CD4-positive, alpha-beta T cell treated with Interleukin-15 for 4 hours (primary cell): ENCODE data around the gene COX4I1.

ENCODE experiments used
- DNase-seq: peaks from one replicate; pipeline ENCODE4 v3.0.0-alpha.2; 2020; ENCODE audit warnings: low spot score

COX4I1 gene

GRCh38 chr16:85842435-85842834 is 42.9 kb downstream of the COX4I1 start:
- no peak for DNase-seq

- no peak for DNase-seq
Measured at GRCh38 chr16:85842848-85843247, 43.4 kb downstream of the COX4I1 start.

DNA sequence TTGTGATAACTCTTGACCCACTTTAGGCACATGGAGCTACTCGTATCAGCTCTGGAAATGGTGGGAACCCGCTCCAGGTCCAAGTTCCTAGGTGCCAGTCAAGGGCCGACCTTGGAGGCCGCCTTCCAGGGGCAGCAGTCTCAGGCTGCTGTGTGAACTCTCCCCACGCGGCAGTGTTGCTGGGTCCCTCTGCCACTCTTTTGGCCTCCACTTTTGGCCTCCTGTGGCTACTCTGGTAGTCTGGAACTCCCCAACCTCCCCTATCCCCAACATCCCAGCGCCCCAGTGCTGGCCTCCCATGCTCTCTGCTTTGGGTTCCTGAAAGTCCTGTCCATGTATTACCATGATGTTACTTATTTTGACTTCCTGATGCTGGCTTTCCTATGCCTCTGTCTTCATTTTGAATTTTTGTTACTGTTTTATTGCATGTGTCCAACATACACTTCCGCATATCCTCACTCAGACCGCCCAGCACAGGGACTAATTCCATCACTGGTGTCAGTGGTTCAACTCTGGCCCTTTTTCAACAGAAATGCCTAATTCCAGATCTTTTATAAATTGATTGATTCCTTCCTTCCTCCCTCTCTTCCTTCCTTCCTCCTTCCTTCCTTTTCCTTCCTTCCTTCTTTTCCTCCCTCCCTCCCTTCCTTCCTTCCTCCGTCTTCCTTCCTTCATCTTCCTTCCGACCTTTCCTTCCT is 44.1 kb downstream of the COX4I1 start:
- no peak for DNase-seq

GRCh38 chr16:85844169-85844481 is 44.6 kb downstream of the COX4I1 start:
- DNase-seq: no peak

DNA sequence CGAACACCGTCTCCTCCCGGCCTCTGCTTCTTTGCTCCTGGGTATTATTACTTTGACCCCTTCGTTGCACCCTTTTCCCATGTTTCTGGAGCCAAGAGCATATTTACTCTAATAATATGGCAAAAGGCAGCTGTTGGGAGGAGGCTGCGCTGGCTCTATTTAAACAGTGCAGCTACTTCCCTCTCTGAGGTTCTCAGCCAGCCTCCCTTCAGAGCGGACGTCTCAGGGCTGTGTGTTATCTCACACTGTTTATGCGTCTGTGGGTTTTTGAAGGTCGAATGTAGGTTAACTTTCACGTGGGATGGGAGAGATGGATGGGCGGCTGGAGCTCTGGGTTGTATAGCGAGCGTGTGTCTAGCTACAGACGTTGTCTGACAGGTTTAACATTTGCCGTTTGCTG is 45.3 kb downstream of the COX4I1 start:
- DNase-seq: no peak

- no peak for DNase-seq
Measured at GRCh38 chr16:85845266-85845665, 45.8 kb downstream of the COX4I1 start.

DNA sequence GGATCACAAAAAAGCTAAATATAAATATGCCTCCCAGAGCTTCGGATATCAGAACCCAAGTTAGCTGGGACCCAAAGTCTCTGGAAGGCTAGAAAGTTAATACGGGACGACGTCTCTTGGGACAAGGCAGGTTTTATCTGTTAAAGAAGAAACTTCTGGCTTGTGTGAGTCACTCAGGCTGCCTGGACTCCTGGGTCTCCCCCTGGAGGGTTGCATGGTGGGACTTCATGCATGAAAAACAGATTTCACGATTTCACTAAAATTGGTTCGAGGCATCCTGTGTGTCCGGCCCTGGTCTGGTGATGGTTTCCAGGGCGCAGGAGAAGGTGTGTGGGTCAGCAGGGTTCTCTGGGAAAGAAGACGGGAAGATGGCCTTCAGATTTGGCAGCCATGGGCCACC is 47.0 kb downstream of the COX4I1 start:
- DNase-seq: no peak

DNA sequence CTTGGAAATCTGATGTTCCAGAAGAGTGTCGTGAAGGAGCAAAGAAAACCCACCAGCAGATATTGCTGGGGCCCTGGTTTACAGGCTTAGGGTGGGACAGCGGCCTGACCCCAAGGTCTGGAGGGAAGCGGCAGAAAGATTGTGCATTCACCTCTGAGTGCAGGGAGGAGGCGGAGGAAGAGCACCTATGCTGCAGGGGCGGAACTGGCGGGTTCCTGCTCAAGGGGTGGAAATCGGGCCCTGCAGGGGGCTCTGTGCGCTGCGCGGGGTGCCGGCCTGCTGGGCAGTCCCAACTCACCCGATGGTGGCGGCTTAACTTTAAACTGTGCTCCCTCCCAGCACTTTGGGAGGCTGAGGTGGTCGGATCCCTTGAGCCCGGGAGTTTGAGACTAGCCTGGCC is 47.5 kb downstream of the COX4I1 start:
- no peak for DNase-seq

DNA sequence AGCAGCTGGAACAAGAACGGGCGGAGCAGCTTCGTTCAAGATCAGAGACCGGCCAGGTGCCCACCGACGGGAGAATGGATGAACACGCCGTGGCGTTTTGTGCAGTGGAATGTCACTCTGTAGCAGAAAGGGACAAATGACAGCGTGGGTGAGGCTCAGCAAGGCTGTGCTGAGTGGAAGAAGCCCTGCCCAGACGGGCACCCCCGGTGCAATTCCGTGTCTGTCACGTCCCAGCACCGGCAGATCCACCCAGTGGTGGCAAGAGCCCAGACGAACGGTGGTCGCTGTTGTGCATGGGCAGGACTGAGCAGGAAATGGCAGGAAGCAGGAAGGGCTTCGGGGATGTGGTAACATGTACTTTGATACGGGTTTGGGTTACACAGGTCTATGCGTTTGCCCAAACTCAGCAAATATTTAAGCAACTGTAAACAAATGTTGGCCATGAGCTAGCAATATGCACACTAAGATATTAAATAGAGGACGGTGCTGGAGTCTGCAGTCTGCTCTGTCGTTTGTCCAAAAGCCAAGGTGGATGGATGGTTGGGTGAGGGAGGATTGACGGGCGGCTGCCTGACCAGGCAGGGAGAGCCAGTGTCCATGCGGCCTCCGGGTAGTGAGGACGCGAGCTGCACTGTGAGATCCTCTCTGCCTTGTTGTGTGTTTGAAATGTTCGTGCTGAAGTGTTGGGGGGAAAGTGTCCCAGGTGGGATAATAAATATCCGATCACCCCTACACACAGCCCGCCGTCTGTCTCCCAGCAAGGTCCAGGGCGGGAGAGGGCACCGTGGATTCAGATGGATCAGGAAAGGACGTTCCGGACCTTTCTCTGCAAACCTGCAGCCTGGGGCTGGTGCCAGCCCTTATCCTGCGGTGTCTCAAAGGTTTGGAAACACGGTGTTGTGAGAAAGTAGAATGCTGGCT is 48.4 kb downstream of the COX4I1 start:
- DNase-seq: no peak

- no peak for DNase-seq
Measured at GRCh38 chr16:85848986-85849385, 49.5 kb downstream of the COX4I1 start.

DNA sequence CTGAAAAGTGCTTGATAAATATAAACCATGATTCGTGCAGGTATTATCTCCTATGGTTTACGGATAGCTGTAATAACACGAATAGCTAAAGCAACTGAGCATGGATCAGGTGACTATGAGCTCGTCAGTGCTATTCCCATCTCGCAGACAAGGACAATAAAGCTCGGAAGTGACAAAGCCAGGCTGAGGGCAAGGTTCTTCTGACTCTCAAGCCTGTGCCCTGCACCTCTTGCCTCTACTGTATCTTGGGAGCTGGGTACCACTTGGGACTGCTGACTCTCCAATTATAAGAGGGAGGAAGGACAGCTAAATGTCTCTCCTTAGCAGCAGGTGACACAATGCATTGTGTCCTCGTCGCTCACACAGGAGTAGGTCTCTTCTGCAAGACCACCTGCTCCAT is 49.9 kb downstream of the COX4I1 start:
- DNase-seq: no peak

DNA sequence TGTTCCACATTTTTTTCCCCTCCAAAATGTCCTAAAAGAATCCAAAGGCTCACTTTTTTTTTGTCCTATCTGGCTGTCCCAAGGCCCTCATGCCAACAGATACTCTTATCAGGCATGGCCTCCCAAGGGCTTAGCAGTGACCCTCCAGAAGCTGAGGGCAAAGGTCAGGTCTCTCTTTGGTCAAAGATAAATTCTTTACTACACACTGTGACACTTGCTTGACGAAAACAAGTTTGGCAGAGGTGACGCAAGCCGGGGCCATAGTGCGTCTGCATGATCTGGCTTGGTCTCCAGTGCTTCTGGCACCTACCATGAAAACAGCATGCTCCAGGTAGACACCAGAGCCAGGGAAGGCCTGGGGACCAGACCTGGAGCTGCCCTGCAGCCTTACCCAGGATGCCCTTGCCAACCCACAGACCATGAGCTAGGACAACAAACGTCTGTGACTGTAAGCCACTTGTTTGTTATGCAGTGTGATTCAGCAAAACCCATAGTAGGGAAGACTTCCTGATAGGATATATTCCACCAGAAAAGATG is 50.9 kb downstream of the COX4I1 start:
- no peak for DNase-seq

DNA sequence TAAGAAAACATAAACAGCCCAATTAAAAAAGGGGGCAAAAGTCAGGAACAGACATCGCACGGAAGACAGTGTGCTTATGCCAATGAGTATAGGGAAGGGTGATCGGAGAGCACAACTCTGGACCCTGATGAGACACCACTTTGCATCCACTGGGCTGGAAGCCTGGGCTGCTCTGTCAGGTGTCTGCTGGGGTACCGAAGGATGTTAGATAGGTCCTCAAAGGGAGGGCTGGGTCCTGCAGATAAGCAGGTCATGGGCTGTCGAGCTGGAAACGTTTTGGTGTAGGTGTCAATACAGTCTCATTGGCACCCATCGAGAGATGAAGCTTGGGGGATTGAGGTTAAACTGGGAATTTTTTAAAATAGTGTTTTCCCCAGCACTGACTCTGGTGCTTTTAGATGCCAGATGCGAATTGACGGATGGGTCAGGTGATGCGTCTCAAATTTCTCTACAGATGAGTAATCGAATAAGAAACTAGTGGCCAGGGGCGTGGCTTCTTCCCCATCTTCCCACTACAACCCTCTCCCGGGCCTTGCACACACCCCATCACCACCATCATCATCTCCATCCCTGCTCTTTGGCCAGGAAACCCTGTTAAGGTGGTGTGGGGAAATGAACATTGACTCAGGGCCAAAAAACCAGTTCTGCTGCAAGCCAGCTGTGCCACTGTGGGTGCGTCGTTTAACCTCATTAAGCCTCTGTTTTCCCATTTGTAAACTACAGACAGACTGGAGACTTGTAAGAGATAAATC is 51.7 kb downstream of the COX4I1 start:
- no peak for DNase-seq

GRCh38 chr16:85853547-85854545 is 54.4 kb downstream of the COX4I1 start:
- no peak for DNase-seq

GRCh38 chr16:85854935-85855334 is 55.4 kb downstream of the COX4I1 start:
- no peak for DNase-seq

GRCh38 chr16:85856079-85856478 is 56.6 kb downstream of the COX4I1 start:
- DNase-seq: no peak

- no peak for DNase-seq
Measured at GRCh38 chr16:85856585-85856984, 57.1 kb downstream of the COX4I1 start.
